HEK293 (cell line): ENCODE results near the gene PCSK6.

Source experiments
- CTCF ChIP-seq: fragments of 450-650 bp; formaldehyde crosslinking; IDR thresholded peaks from 2 replicates; pipeline ENCODE4 v1.5.1; 2016; ENCODE audit warnings: missing biosample characterization, missing genetic modification characterization
- MYNN ChIP-seq: fragments of 450-650 bp; formaldehyde crosslinking; IDR thresholded peaks from 2 replicates; pipeline ENCODE4 v1.5.1; 2016; ENCODE audit warnings: missing biosample characterization, missing genetic modification characterization, borderline replicate concordance
- PRDM2 ChIP-seq: fragments of 450-650 bp; formaldehyde crosslinking; IDR thresholded peaks from 2 replicates; pipeline ENCODE4 v1.5.1; 2016; ENCODE audit warnings: missing biosample characterization, missing genetic modification characterization, borderline replicate concordance
- ZNF138 ChIP-seq: fragments of 450-650 bp; formaldehyde crosslinking; IDR thresholded peaks from 2 replicates; pipeline ENCODE4 v1.5.1; 2016; ENCODE audit warnings: missing biosample characterization, missing genetic modification characterization, borderline replicate concordance
- ZNF248 ChIP-seq: fragments of 450-650 bp; formaldehyde crosslinking; IDR thresholded peaks from 2 replicates; pipeline ENCODE4 v1.5.1; 2017; ENCODE audit warnings: missing biosample characterization, missing genetic modification characterization
- ZNF335 ChIP-seq: fragments of 450-650 bp; formaldehyde crosslinking; conservative IDR thresholded peaks from 2 replicates; pipeline ENCODE4 v1.5.1; 2016; ENCODE audit warnings: missing biosample characterization, missing genetic modification characterization

GRCh38 chr15:101326026-101326315, 163.5 kb downstream of the PCSK6 start:
- no peak for TF ChIP-seq ZNF335 (tag by site-specific recombination)
- no peak for TF ChIP-seq CTCF (tag by site-specific recombination)
- TF ChIP-seq ZNF248 (tag by site-specific recombination): no peak
- TF ChIP-seq MYNN (tag by site-specific recombination): no peak
- no peak for TF ChIP-seq PRDM2
- no peak for TF ChIP-seq ZNF138 (tag by site-specific recombination)
